ENCODE data around the gene ASB16. TPM values are rescaled to one million over a fixed set of nuclear protein-coding genes. Genes with fewer than 3 reads are reported as not detected.

ASB16 gene
- total and polyA plus RNA-seq, 10 donors = 0.09 to 0.57 (median 0.16) TPM; not detected in 7

DNA sequence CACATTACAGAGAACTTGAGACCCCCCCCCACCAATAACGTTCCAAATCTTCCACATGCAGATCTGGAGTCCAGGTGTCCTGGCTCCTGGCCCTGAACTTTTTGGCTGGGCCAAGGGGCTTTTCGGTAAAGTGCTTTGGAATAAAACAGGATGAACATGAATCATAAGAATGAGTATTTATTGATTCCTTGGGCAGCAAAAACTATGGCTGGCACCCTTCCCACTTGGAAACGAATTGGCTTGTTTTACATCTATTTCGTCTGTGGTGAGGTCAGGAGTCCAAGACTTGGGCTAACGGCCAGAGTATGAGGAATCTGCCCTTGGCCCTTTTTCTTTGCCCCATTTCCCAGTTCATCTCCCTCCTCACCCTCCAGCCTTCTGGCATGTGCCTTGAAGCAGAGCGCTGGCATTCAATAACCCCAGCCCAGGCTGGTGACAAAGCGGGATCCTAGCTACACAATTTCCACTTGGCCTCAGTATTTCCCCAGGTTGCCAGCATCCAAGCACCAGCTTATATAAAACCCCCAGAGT lies 53.1 kb downstream of the ASB16 start:
- intact Hi-C loops (cut with DNase I; ENCODE audit: low total_unique reads) = loop anchor here (10.0 kb wide), 1 partner anchor 51 kb away; no protein-coding TSS in a partner anchor
- DNase-seq = no peak
- TF ChIP-seq, protein P1, sequence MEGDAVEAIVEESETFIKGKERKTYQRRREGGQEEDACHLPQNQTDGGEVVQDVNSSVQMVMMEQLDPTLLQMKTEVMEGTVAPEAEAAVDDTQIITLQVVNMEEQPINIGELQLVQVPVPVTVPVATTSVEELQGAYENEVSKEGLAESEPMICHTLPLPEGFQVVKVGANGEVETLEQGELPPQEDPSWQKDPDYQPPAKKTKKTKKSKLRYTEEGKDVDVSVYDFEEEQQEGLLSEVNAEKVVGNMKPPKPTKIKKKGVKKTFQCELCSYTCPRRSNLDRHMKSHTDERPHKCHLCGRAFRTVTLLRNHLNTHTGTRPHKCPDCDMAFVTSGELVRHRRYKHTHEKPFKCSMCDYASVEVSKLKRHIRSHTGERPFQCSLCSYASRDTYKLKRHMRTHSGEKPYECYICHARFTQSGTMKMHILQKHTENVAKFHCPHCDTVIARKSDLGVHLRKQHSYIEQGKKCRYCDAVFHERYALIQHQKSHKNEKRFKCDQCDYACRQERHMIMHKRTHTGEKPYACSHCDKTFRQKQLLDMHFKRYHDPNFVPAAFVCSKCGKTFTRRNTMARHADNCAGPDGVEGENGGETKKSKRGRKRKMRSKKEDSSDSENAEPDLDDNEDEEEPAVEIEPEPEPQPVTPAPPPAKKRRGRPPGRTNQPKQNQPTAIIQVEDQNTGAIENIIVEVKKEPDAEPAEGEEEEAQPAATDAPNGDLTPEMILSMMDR (IDR thresholded peaks at IDR 0.05 in 8 of 11, conservative IDR thresholded peaks at IDR 0.05 in 3 of 11) = no peak
- TF ChIP-seq POLR2AphosphoS5 (IDR thresholded peaks at IDR 0.05) (peak in 2 of 3 donors; percentile 25 to 49), POLR2A (IDR thresholded peaks at IDR 0.05) (no peak)
- peaks cover 10 to 31% (median 24%) of the 10 kb centered on the region in 6 donors for H3K4me1 ChIP-seq
- no peaks in the 10 kb centered on the region for H3K9me3 ChIP-seq
- H3K27ac ChIP-seq = peak overlapping the region in 5 of 8 donors; percentile 15 to 100 (median 97)
- 54 to 79% (median 68%) methylated on average over 7 of the region's 7 CpGs for WGBS, 5 donors
- no peaks in the 10 kb centered on the region for H3K27me3 ChIP-seq (replicated peaks in 1 of 7)
- no peak overlapping the region for H3K4me3 ChIP-seq
- H3K36me3 ChIP-seq = no peaks in the 10 kb centered on the region

Small RNAs within 50 kb of the gene (microRNA-seq; reads per million reads assigned to microRNA genes)
- gene MIR6782 = 0 to 0.72 (median 0.35) reads per million in 3 donors

Small RNAs within 50 kb of the gene (small RNA-seq; reads per million reads assigned to genes)
- gene MIR6782 (0 reads per million in 4 donors), gene RNU6-131P (0 reads per million in 4 donors)

Other genes starting within 250 kb of the ASB16 start
- not detected for gene PPY, start 228.2 kb upstream of the ASB16 start, total RNA-seq
- gene PPY, start 228.2 kb upstream of the ASB16 start, polyA plus RNA-seq = not detected
- gene PYY, start 216.8 kb upstream of the ASB16 start, total RNA-seq = not detected
- gene PYY, start 216.8 kb upstream of the ASB16 start, polyA plus RNA-seq = not detected
- 1 to 10 TPM in 4 of 7 donors, under 1 TPM in 3; 0.65 to 1.8 (median 1.0) TPM for gene NAGS, start 166.1 kb upstream of the ASB16 start, total RNA-seq
- gene NAGS, start 166.1 kb upstream of the ASB16 start, polyA plus RNA-seq = under 1 TPM; 0.39 to 0.90 (median 0.82) TPM
- 10 to 100 TPM; 15.9 to 30.6 (median 20.3) TPM for gene TMEM101, start 155.7 kb upstream of the ASB16 start, total RNA-seq
- gene TMEM101, start 155.7 kb upstream of the ASB16 start, polyA plus RNA-seq = 10 to 100 TPM; 16.5 to 23.1 (median 22.3) TPM
- 10 to 100 TPM; 21.6 to 43.1 (median 39.4) TPM for gene LSM12, start 104.0 kb upstream of the ASB16 start, total RNA-seq
- gene LSM12, start 104.0 kb upstream of the ASB16 start, polyA plus RNA-seq = 10 to 100 TPM; 18.9 to 30.4 (median 22.4) TPM
- gene G6PC3, start 100.0 kb upstream of the ASB16 start, total RNA-seq = 10 to 100 TPM; 24.9 to 49.2 (median 39.2) TPM
- 10 to 100 TPM; 28.9 to 36.8 (median 35.9) TPM for gene G6PC3, start 100.0 kb upstream of the ASB16 start, polyA plus RNA-seq
- 10 to 100 TPM; 42.3 to 72.9 (median 59.4) TPM for gene HDAC5, start 47.1 kb upstream of the ASB16 start, total RNA-seq
- gene HDAC5, start 47.1 kb upstream of the ASB16 start, polyA plus RNA-seq = 10 to 100 TPM; 18.5 to 39.9 (median 22.4) TPM
- 1 to 10 TPM; 1.3 to 4.1 (median 1.8) TPM for gene HROB, start 28.8 kb upstream of the ASB16 start, total RNA-seq
- 1 to 10 TPM in 2 of 3 donors, under 1 TPM in 1; 0.83 to 1.0 (median 1.0) TPM for gene HROB, start 28.8 kb upstream of the ASB16 start, polyA plus RNA-seq
- gene TMUB2, start 16.3 kb downstream of the ASB16 start, total RNA-seq = 10 to 100 TPM; 41.9 to 59.0 (median 43.8) TPM
- gene TMUB2, start 16.3 kb downstream of the ASB16 start, polyA plus RNA-seq = 10 to 100 TPM; 26.8 to 49.4 (median 43.1) TPM
- gene ATXN7L3, start 29.2 kb downstream of the ASB16 start, total RNA-seq = 10 to 100 TPM; 51.3 to 96.2 (median 68.4) TPM
- gene ATXN7L3, start 29.2 kb downstream of the ASB16 start, polyA plus RNA-seq = 10 to 100 TPM; 25.2 to 55.5 (median 27.2) TPM
- 100 to 1,000 TPM in 3 of 7 donors, 10 to 100 TPM in 4; 77.0 to 113 (median 94.8) TPM for gene UBTF, start 49.0 kb downstream of the ASB16 start, total RNA-seq
- 10 to 100 TPM; 43.2 to 67.0 (median 43.9) TPM for gene UBTF, start 49.0 kb downstream of the ASB16 start, polyA plus RNA-seq
- 100 to 1,000 TPM in 1 of 7 donors, 10 to 100 TPM in 4, 1 to 10 TPM in 2; 2.2 to 315 (median 10.5) TPM for gene SLC4A1, start 97.4 kb downstream of the ASB16 start, total RNA-seq
- 10 to 100 TPM in 1 of 3 donors, under 1 TPM in 2; 0.04 to 14.7 (median 0.30) TPM for gene SLC4A1, start 97.4 kb downstream of the ASB16 start, polyA plus RNA-seq
- gene RUNDC3A, start 137.9 kb downstream of the ASB16 start, total RNA-seq = 10 to 100 TPM in 1 of 7 donors, 1 to 10 TPM in 5, under 1 TPM in 1; 0.95 to 12.5 (median 2.0) TPM
- 10 to 100 TPM in 1 of 3 donors, 1 to 10 TPM in 1, under 1 TPM in 1; 0.48 to 14.6 (median 1.2) TPM for gene RUNDC3A, start 137.9 kb downstream of the ASB16 start, polyA plus RNA-seq
- gene SLC25A39, start 154.1 kb downstream of the ASB16 start, total RNA-seq = 100 to 1,000 TPM in 4 of 7 donors, 10 to 100 TPM in 3; 76.1 to 214 (median 104) TPM
- 100 to 1,000 TPM; 101 to 204 (median 132) TPM for gene SLC25A39, start 154.1 kb downstream of the ASB16 start, polyA plus RNA-seq
- 100 to 1,000 TPM; 503 to 896 (median 579) TPM for gene GRN, start 174.6 kb downstream of the ASB16 start, total RNA-seq
- gene GRN, start 174.6 kb downstream of the ASB16 start, polyA plus RNA-seq = 100 to 1,000 TPM; 135 to 237 (median 166) TPM
- 1 to 10 TPM in 2 of 7 donors, under 1 TPM in 5; 0.60 to 2.5 (median 0.69) TPM for gene FAM171A2, start 193.1 kb downstream of the ASB16 start, total RNA-seq
- gene FAM171A2, start 193.1 kb downstream of the ASB16 start, polyA plus RNA-seq = under 1 TPM; 0.11 to 0.42 (median 0.33) TPM
- 10 to 100 TPM; 11.3 to 36.7 (median 23.7) TPM for gene ITGA2B, start 218.9 kb downstream of the ASB16 start, total RNA-seq
- gene ITGA2B, start 218.9 kb downstream of the ASB16 start, polyA plus RNA-seq = 1 to 10 TPM in 2 of 3 donors, under 1 TPM in 1; 0.93 to 2.3 (median 1.7) TPM

Data from spleen (tissue), 11 donors.